Neural cell (in vitro differentiated cells): ENCODE data around the gene MICAL2. TPM values are rescaled to one million over a fixed set of nuclear protein-coding genes. Genes with fewer than 3 reads are reported as not detected.

Experiments used
- H2AFZ ChIP-seq: fragments of 200-600, 300-800 bp; sonication (generic), shearing (Covaris generic); 2 replicates; pipeline ENCODE4 v1.6.0; 2014; ENCODE audit warnings: low read depth, mild to moderate bottlenecking, antibody characterized with exemption, low read length, moderate library complexity
- H3F3A ChIP-seq: fragments of 200-600 bp; shearing (Covaris generic); 2 replicates; pipeline ENCODE4 v1.6.1; 2016; ENCODE audit warnings: mild to moderate bottlenecking, moderate library complexity, mixed read lengths, antibody characterized with exemption, low read length; ENCODE audit not compliant: insufficient read depth, poor library complexity, severe bottlenecking
- H3K27ac ChIP-seq: fragments of 200-600, 300-800 bp; sonication (generic), shearing (Covaris generic); 2 replicates; pipeline ENCODE4 v1.5.1; 2014; ENCODE audit warnings: mild to moderate bottlenecking, low read length, moderate library complexity
- H3K27me3 ChIP-seq: fragments of 300-800, 200-600 bp; sonication (generic), shearing (Covaris generic); 2 replicates; pipeline ENCODE4 v1.6.0; 2014; ENCODE audit warnings: mild to moderate bottlenecking, low read depth, low read length, moderate library complexity; ENCODE audit not compliant: insufficient read depth
- H3K36me3 ChIP-seq: fragments of 300-800, 200-600 bp; sonication (generic), shearing (Covaris generic); 2 replicates; pipeline ENCODE4 v1.5.1; 2014; ENCODE audit warnings: mild to moderate bottlenecking, antibody characterized with exemption, low read length, moderate library complexity; ENCODE audit not compliant: insufficient read depth
- H3K4me2 ChIP-seq: fragments of 300-800, 200-600 bp; sonication (generic), shearing (Covaris generic); 2 replicates; pipeline ENCODE4 v1.6.0; 2014; ENCODE audit warnings: mild to moderate bottlenecking, low read length
- H3K4me3 ChIP-seq: fragments of 300-800, 200-600 bp; sonication (generic), shearing (Covaris generic); 2 replicates; pipeline ENCODE4 v1.5.1; 2014; ENCODE audit warnings: mild to moderate bottlenecking, low read length, moderate library complexity
- H3K79me2 ChIP-seq: fragments of 200-600 bp; shearing (Covaris generic); replicated peaks from 2 replicates; pipeline ENCODE4 v1.6.0; 2014; ENCODE audit warnings: mild to moderate bottlenecking, low read length, moderate library complexity; ENCODE audit not compliant: insufficient read depth
- H3K9ac ChIP-seq: fragments of 300-800, 200-600 bp; sonication (generic), shearing (Covaris generic); 2 replicates; pipeline ENCODE4 v1.6.1; 2016; ENCODE audit warnings: mild to moderate bottlenecking, low read length, mixed read lengths
- H3K9me2 ChIP-seq: fragments of 200-600 bp; shearing (Covaris generic); 2 replicates; pipeline ENCODE4 v1.6.1; 2016; ENCODE audit warnings: mild to moderate bottlenecking, low read length, mixed read lengths; ENCODE audit not compliant: insufficient read depth
- H3K9me3 ChIP-seq: fragments of 200-600, 300-800 bp; sonication (generic), shearing (Covaris generic); 2 replicates; pipeline ENCODE4 v1.6.1; 2016; ENCODE audit warnings: mild to moderate bottlenecking, mixed run types, low read length, moderate library complexity, mixed read lengths
- H4K20me1 ChIP-seq: fragments of 200-600 bp; shearing (Covaris generic); 2 replicates; pipeline ENCODE4 v1.6.1; 2016; ENCODE audit warnings: mild to moderate bottlenecking, mixed run types; ENCODE audit not compliant: insufficient read depth
- CTCF ChIP-seq: fragments of 450-650 bp; IDR thresholded peaks from 2 replicates; pipeline ENCODE4 v1.5.1; 2014; ENCODE audit warnings: antibody characterized with exemption, mild to moderate bottlenecking, moderate library complexity; ENCODE audit not compliant: poor library complexity, severe bottlenecking
- EP300 ChIP-seq: fragments of 450-650 bp; conservative IDR thresholded peaks from 2 replicates; pipeline ENCODE4 v1.6.1; 2014; ENCODE audit warnings: antibody characterized with exemption, mild to moderate bottlenecking, moderate library complexity; ENCODE audit not compliant: poor library complexity, severe bottlenecking
- EZH2 ChIP-seq: fragments of 200-600, 300-800 bp; shearing (Covaris generic), sonication (generic); IDR thresholded peaks from 2 replicates; pipeline ENCODE4 v1.6.1; 2014; ENCODE audit warnings: antibody characterized with exemption, low read length, borderline replicate concordance, mild to moderate bottlenecking; ENCODE audit not compliant: insufficient read depth, poor library complexity, severe bottlenecking
- MXI1 ChIP-seq: fragments of 450-650 bp; conservative IDR thresholded peaks from 2 replicates; pipeline ENCODE4 v1.6.1; 2014; ENCODE audit warnings: antibody characterized with exemption, mild to moderate bottlenecking; ENCODE audit not compliant: poor library complexity, severe bottlenecking
- POLR2AphosphoS5 ChIP-seq: IDR thresholded peaks from 2 replicates; pipeline ENCODE4 v1.6.1; 2012
- RAD21 ChIP-seq: fragments of 450-650 bp; conservative IDR thresholded peaks from 2 replicates; pipeline ENCODE4 v1.6.1; 2014; ENCODE audit warnings: antibody characterized with exemption, mild to moderate bottlenecking, moderate library complexity
- REST ChIP-seq: IDR thresholded peaks from 2 replicates; pipeline ENCODE4 v1.6.1; 2012; ENCODE audit warnings: borderline replicate concordance
- SMC3 ChIP-seq: fragments of 450-650 bp; conservative IDR thresholded peaks from 2 replicates; pipeline ENCODE4 v1.6.1; 2014; ENCODE audit warnings: antibody characterized with exemption, mild to moderate bottlenecking, moderate library complexity; ENCODE audit not compliant: poor library complexity
- TAF1 ChIP-seq: IDR thresholded peaks from 2 replicates; pipeline ENCODE4 v1.6.1; 2012; ENCODE audit warnings: low read depth
- polyA plus RNA-seq: library from polyadenylated mRNA; depleted of rRNA; stranded (reverse); fragments of >200 nt; gene quantifications from 2 replicates; pipeline ENCODE4 v1.2.3, GENCODE V29; 2014

MICAL2 gene
- polyA plus RNA-seq, 1 donor from 2014 or later = 2.2 TPM

DNA sequence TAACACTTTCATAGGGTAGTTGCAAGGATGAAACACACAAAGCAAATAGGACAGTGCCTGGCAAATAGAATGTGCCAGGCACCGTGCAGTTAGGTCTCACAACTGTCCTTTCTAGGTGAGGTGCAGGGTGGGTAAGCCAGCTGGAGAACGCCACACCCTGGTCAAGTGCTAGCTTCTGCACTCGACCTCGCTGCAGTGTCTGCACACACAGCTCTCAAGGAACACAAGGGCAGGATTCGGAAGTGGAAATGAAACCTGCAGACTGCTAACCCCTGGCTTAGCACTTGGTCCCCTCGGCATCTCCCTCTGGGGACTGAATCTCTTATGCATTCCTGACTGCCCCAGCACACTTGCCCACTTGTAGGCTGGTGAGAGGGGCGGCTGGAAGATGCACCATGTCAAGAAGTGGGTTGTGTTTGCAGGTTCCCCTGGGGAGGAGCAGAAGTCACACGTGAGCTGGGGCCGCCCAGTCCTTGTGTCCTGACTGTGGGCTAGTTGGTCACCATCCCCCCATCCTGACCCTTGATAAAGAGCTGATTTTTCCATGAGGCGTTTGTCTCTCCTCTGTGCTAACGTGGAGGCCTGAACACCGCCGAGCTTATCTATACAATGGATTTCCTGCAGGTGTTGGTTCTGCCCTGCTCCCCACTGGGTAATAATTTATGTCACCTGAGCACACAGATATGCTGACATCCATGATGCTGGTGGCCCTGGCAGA, 89.0 kb downstream of the MICAL2 start:
- Histone ChIP-seq H3K9ac (no peak overlapping the region), H3K79me2 (no peaks in the 10 kb centered on the region), H3F3A (no peaks in the 10 kb centered on the region), H3K4me3 (no peak overlapping the region), H3K36me3 (no peaks in the 10 kb centered on the region), H3K27ac (no peak overlapping the region), H4K20me1 (no peaks in the 10 kb centered on the region), H3K27me3 (no peaks in the 10 kb centered on the region), H3K9me2 (no peaks in the 10 kb centered on the region), H2AFZ (no peak overlapping the region), H3K9me3 (no peaks in the 10 kb centered on the region), H3K4me2 (no peak overlapping the region)
- no peak for TF ChIP-seq MXI1

GRCh38 chr11:12200279-12200990, 90.0 kb downstream of the MICAL2 start:
- no peaks in the 10 kb centered on the region for H3K79me2 ChIP-seq
- no peak overlapping the region for H3K4me3 ChIP-seq
- H3K9me3 ChIP-seq = no peaks in the 10 kb centered on the region
- H3K4me2 ChIP-seq = no peak overlapping the region
- no peaks in the 10 kb centered on the region for H3K9me2 ChIP-seq
- H3F3A ChIP-seq = no peaks in the 10 kb centered on the region
- no peaks in the 10 kb centered on the region for H4K20me1 ChIP-seq
- no peak overlapping the region for H3K9ac ChIP-seq
- H3K27ac ChIP-seq = no peak overlapping the region
- no peaks in the 10 kb centered on the region for H3K36me3 ChIP-seq
- no peak overlapping the region for H2AFZ ChIP-seq
- H3K27me3 ChIP-seq = no peaks in the 10 kb centered on the region
- TF ChIP-seq MXI1 (no peak), RAD21 (no peak), TAF1 (no peak), EZH2 (no peak), REST (no peak), SMC3 (no peak), CTCF (no peak), EP300 (no peak), POLR2AphosphoS5 (no peak)
